ENCODE data around the gene SEPTIN3. TPM values are rescaled to one million over a fixed set of nuclear protein-coding genes. Genes with fewer than 3 reads are reported as not detected.

Gene SEPTIN3
- total RNA-seq, 4 donors from 2014 or later: 0.13 to 1.2 (median 0.93) TPM; not detected in 1

DNA sequence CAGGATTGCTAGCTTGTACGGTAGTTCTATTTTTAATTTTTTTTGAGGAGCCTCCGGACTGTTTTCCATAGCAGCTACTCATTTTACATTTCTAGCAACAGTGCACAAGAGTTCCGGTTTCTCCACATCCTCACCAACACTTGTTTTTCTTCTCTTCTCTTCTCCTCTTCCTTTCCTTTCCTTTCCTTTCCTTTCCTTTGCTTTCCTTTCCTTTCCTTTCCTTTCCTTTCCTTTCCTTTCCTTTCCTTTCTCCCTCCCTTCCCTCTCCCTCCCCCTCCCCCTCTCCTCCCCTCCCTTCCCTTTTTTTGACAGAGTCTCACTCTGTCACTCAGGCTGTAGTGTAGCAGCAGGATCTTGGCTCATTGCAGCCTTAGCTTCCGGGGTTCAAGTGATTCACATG is 38.7 kb downstream of the SEPTIN3 start:
- ATAC-seq: no peak
- H3K27ac ChIP-seq: no peak overlapping the region
- no peak for TF ChIP-seq POLR2AphosphoS5 (IDR thresholded peaks at IDR 0.05)
- TF ChIP-seq EP300 (IDR thresholded peaks at IDR 0.05): no peak
- TF ChIP-seq, protein P1, sequence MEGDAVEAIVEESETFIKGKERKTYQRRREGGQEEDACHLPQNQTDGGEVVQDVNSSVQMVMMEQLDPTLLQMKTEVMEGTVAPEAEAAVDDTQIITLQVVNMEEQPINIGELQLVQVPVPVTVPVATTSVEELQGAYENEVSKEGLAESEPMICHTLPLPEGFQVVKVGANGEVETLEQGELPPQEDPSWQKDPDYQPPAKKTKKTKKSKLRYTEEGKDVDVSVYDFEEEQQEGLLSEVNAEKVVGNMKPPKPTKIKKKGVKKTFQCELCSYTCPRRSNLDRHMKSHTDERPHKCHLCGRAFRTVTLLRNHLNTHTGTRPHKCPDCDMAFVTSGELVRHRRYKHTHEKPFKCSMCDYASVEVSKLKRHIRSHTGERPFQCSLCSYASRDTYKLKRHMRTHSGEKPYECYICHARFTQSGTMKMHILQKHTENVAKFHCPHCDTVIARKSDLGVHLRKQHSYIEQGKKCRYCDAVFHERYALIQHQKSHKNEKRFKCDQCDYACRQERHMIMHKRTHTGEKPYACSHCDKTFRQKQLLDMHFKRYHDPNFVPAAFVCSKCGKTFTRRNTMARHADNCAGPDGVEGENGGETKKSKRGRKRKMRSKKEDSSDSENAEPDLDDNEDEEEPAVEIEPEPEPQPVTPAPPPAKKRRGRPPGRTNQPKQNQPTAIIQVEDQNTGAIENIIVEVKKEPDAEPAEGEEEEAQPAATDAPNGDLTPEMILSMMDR (IDR thresholded peaks at IDR 0.05): no peak
- H3K27me3 ChIP-seq: no peaks in the 10 kb centered on the region
- WGBS, 2 donors (ENCODE audit: low coverage in 1 of 2): 57 to 61% methylated on average over 3 of the region's 4 CpGs
- H3K9me3 ChIP-seq: peaks cover 0 to 64% (median 0%) of the 10 kb centered on the region in 3 donors
- no peak overlapping the region for H3K4me3 ChIP-seq
- H3K36me3 ChIP-seq: no peaks in the 10 kb centered on the region
- no peaks in the 10 kb centered on the region for H3K4me1 ChIP-seq

DNA sequence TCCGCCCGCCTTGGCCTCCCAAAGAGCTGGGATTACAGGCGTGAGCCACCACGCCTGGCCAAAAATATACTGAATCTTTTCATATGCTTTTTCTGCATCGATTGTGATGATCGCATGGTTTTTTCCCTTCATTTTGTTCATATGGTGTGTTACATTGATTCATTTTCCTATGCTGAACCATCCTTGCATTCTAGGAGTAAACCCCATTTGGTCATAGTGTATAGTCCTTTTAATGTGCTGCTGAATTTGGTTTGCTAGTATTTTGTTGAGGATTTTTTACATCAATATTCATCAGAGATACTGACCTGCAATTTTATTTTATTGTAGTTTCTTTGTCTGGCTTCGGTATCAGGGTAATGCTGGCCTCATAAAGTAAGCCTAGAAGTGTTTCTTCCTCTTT is 41.5 kb downstream of the SEPTIN3 start:
- peaks cover 0 to 51% (median 0%) of the 10 kb centered on the region in 3 donors for H3K9me3 ChIP-seq
- TF ChIP-seq POLR2AphosphoS5 (IDR thresholded peaks at IDR 0.05): no peak
- no peak for TF ChIP-seq POLR2A (IDR thresholded peaks at IDR 0.05)

DNA sequence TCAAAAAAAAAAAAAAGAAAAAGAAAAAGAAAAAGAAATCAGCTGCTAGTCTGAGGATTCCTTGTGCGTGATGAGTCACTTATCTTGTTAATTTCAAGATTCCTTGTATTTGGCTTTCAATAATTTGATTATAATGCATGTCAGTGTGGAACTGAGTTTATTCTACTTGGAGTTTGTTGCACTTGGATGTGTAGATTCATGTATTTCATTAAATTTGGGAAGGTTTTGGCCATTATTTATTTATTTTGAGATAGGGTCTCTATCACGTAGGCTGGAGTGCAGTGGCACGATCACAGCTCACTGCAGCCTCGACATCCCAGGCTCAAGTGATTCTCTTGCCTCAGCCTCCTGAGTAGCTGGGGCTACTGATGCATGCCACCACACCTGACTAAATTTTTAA is 44.1 kb downstream of the SEPTIN3 start:
- H3K4me1 ChIP-seq: no peaks in the 10 kb centered on the region
- no peaks in the 10 kb centered on the region for H3K36me3 ChIP-seq
- no peak overlapping the region for H3K4me3 ChIP-seq
- H3K9me3 ChIP-seq: peaks cover 0 to 43% (median 0%) of the 10 kb centered on the region in 3 donors
- no peaks in the 10 kb centered on the region for H3K27me3 ChIP-seq
- WGBS, 2 donors (ENCODE audit: low coverage in 1 of 2): 55 to 70% methylated on average over 2 to 4 of the region's 4 CpGs
- TF ChIP-seq POLR2A (IDR thresholded peaks at IDR 0.05) (no peak), EP300 (IDR thresholded peaks at IDR 0.05) (no peak), POLR2AphosphoS5 (IDR thresholded peaks at IDR 0.05) (no peak)
- TF ChIP-seq, protein P1 (IDR thresholded peaks at IDR 0.05): no peak
- no peak for ATAC-seq
- H3K27ac ChIP-seq: no peak overlapping the region

More for the DNA sequence above, 41.5 kb downstream of the SEPTIN3 start:
- H3K27ac ChIP-seq: no peak overlapping the region
- no peak overlapping the region for H3K4me3 ChIP-seq
- H3K36me3 ChIP-seq: no peaks in the 10 kb centered on the region
- H3K4me1 ChIP-seq: no peaks in the 10 kb centered on the region
- no peak for ATAC-seq
- H3K27me3 ChIP-seq: no peaks in the 10 kb centered on the region
- 81 to 87% methylated on average over 3 to 7 of the region's 7 CpGs for whole genome bisulfite sequencing, 2 donors (ENCODE audit: low coverage in 1 of 2)

DNA sequence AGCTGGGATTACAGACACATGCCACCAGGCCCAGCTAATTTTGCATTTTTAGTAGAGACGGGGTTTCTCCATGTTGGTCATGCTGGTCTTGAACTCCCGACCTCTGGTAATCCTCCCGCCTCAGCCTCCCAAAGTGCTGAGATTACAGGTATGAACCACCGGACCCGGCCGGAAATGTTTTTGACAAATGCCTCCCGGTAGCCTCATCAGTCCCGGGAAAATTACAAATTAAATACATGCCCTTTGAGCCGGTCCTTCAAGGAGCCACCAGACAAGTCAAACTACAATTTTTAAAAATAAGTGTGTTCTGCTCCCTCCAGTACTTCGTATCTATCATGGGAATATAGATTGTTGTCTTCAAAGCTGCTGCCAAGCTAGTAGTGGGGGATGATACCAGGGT is 46.9 kb downstream of the SEPTIN3 start:
- Histone ChIP-seq H3K27me3 (no peaks in the 10 kb centered on the region), H3K4me1 (no peaks in the 10 kb centered on the region), H3K36me3 (no peaks in the 10 kb centered on the region), H3K9me3 (peaks cover 0 to 18% (median 0%) of the 10 kb centered on the region in 3 donors), H3K27ac (no peak overlapping the region), H3K4me3 (no peak overlapping the region)
- TF ChIP-seq POLR2AphosphoS5 (IDR thresholded peaks at IDR 0.05) (no peak), POLR2A (IDR thresholded peaks at IDR 0.05) (no peak), EP300 (IDR thresholded peaks at IDR 0.05) (no peak)
- TF ChIP-seq, protein P1 (IDR thresholded peaks at IDR 0.05): no peak
- 62 to 66% methylated on average over 2 to 8 of the region's 10 CpGs for WGBS, 2 donors (ENCODE audit: low coverage in 1 of 2)
- ATAC-seq: no peak

DNA sequence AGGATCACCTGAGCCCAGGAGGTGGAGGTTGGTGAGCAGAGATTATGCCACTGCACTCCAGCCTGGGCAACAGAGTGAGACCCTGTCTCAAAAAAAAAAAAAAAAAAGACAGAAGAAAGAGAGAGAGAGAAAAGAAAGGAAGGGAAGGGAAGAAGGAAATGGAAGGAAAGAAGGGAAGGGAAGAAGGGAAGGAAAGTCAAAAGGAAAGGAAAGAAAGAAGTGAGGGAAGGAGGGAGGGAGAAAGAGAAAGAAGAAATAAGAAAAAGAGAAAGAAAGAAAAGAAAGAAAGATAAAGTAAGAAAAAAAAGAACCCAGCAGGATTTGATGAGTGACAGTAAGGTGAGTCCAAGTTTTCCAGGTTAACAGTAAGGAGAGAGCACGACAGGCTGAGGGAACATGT is 49.0 kb downstream of the SEPTIN3 start:
- H3K4me1 ChIP-seq: no peaks in the 10 kb centered on the region
- no peaks in the 10 kb centered on the region for H3K36me3 ChIP-seq
- no peak overlapping the region for H3K27ac ChIP-seq
- H3K27me3 ChIP-seq: no peaks in the 10 kb centered on the region
- TF ChIP-seq, protein P1 (IDR thresholded peaks at IDR 0.05): no peak
- no peak for TF ChIP-seq POLR2AphosphoS5 (IDR thresholded peaks at IDR 0.05)
- TF ChIP-seq POLR2A (IDR thresholded peaks at IDR 0.05): no peak
- TF ChIP-seq EP300 (IDR thresholded peaks at IDR 0.05): no peak
- ATAC-seq: no peak
- 33 to 50% methylated on average over 1 of the region's 1 CpG for WGBS, 2 donors (ENCODE audit: low coverage in 1 of 2)
- H3K4me3 ChIP-seq: no peak overlapping the region
- H3K9me3 ChIP-seq: peaks cover 0 to 7% (median 0%) of the 10 kb centered on the region in 3 donors

Other genes starting within 250 kb of the SEPTIN3 start
- 1 to 10 TPM; 3.8 to 8.9 (median 5.4) TPM for gene CCDC134, start 168.8 kb upstream of the SEPTIN3 start, total RNA-seq
- gene SREBF2, start 136.3 kb upstream of the SEPTIN3 start, total RNA-seq: 100 to 1,000 TPM in 1 of 4 donors, 10 to 100 TPM in 3; 39.7 to 101 (median 58.8) TPM
- not detected for gene SHISA8, start 54.4 kb upstream of the SEPTIN3 start, total RNA-seq
- under 1 TPM in 2 of 4 donors, not detected in 2; 0.12 to 0.16 TPM for gene TNFRSF13C, start 42.6 kb upstream of the SEPTIN3 start, total RNA-seq
- gene CENPM, start 22.3 kb upstream of the SEPTIN3 start, total RNA-seq: 1 to 10 TPM in 2 of 4 donors, not detected in 2; 1.9 to 3.4 TPM
- gene WBP2NL, start 29.3 kb downstream of the SEPTIN3 start, total RNA-seq: 1 to 10 TPM in 1 of 4 donors, under 1 TPM in 3; 0.22 to 2.8 (median 0.59) TPM
- 10 to 100 TPM; 21.9 to 35.0 (median 33.0) TPM for gene NAGA, start 101.4 kb downstream of the SEPTIN3 start, total RNA-seq
- 10 to 100 TPM; 19.1 to 32.1 (median 21.1) TPM for gene PHETA2, start 104.8 kb downstream of the SEPTIN3 start, total RNA-seq
- 10 to 100 TPM in 3 of 4 donors, 1 to 10 TPM in 1; 8.6 to 22.4 (median 19.4) TPM for gene SMDT1, start 110.3 kb downstream of the SEPTIN3 start, total RNA-seq
- 100 to 1,000 TPM in 1 of 4 donors, 10 to 100 TPM in 3; 59.8 to 102 (median 89.9) TPM for gene NDUFA6, start 121.3 kb downstream of the SEPTIN3 start, total RNA-seq
- 1 to 10 TPM in 1 of 4 donors, under 1 TPM in 2, not detected in 1; 0.23 to 2.3 (median 0.40) TPM for gene CYP2D6, start 161.4 kb downstream of the SEPTIN3 start, total RNA-seq

Measured in gastroesophageal sphincter (tissue), 4 donors.